Choroid plexus epithelial cell (primary cell): ENCODE results near the gene ADGRL1.
"Not testable (repeated sequence)": the region's sequence is repeated elsewhere in the genome, so short reads cannot be mapped to it uniquely, and the experiment has no call there.

Source experiments
- DNase-seq: peaks from one replicate; pipeline ENCODE4 v3.0.0-alpha.2; 2010; ENCODE audit warnings: low read depth
- H3K4me3 ChIP-seq: 2 replicates; pipeline ENCODE4 v1.5.1; 2011; ENCODE audit warnings: low read depth, mild to moderate bottlenecking, control low read depth, low read length, moderate library complexity
- TF ChIP-seq, protein P1 (sequence below): conservative IDR thresholded peaks from 2 replicates; pipeline ENCODE4 v1.5.1; 2011; ENCODE audit warnings: low read depth, mild to moderate bottlenecking, control low read depth, inconsistent platforms, low read length, moderate library complexity

ADGRL1 gene

GRCh38 chr19:14183741-14184350, 22.1 kb downstream of the ADGRL1 start:
- no peak overlapping the region for H3K4me3 ChIP-seq
- no peak for DNase-seq
- TF ChIP-seq, protein P1, sequence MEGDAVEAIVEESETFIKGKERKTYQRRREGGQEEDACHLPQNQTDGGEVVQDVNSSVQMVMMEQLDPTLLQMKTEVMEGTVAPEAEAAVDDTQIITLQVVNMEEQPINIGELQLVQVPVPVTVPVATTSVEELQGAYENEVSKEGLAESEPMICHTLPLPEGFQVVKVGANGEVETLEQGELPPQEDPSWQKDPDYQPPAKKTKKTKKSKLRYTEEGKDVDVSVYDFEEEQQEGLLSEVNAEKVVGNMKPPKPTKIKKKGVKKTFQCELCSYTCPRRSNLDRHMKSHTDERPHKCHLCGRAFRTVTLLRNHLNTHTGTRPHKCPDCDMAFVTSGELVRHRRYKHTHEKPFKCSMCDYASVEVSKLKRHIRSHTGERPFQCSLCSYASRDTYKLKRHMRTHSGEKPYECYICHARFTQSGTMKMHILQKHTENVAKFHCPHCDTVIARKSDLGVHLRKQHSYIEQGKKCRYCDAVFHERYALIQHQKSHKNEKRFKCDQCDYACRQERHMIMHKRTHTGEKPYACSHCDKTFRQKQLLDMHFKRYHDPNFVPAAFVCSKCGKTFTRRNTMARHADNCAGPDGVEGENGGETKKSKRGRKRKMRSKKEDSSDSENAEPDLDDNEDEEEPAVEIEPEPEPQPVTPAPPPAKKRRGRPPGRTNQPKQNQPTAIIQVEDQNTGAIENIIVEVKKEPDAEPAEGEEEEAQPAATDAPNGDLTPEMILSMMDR, result no peak

DNA sequence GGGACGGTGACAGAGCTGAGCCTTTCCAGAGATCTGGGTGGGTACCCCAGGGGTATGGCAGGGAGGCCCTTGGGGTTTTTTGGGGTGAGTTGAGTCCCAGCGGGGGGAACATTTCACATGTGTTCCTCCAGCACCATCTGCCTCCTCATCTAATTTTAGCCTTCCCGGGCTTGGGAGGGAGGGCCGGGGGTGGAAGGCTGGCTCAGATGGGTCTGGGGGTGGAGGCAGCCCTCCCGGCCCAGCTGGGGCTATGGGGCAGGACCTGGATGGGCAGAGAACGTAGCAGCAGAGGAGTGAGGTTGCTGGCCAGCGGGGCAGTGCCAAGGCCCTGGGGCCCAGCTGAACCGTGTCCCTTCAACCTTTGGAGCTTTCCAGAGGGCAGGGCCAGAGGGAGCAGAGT, 23.5 kb downstream of the ADGRL1 start:
- TF ChIP-seq, protein P1, result no peak
- DNase-seq, result no peak
- no peak overlapping the region for H3K4me3 ChIP-seq

GRCh38 chr19:14181906-14182305, 24.1 kb downstream of the ADGRL1 start:
- DNase-seq, result no peak
- H3K4me3 ChIP-seq, result no peak overlapping the region
- TF ChIP-seq, protein P1, result no peak

GRCh38 chr19:14181199-14181598, 24.8 kb downstream of the ADGRL1 start:
- H3K4me3 ChIP-seq, DNase-seq: not testable (repeated sequence)

GRCh38 chr19:14177496-14178074, 28.4 kb downstream of the ADGRL1 start:
- TF ChIP-seq, protein P1, result no peak
- no peak for DNase-seq

GRCh38 chr19:14175351-14175792, 30.6 kb downstream of the ADGRL1 start:
- no peak for DNase-seq
- TF ChIP-seq, protein P1, result no peak
- no peak overlapping the region for H3K4me3 ChIP-seq

More at GRCh38 chr19:14177496-14178074, 28.4 kb downstream of the ADGRL1 start:
- H3K4me3 ChIP-seq, result no peak overlapping the region

- DNase-seq, result no peak
- TF ChIP-seq, protein P1, result no peak
These were observed 31.1 kb downstream of the ADGRL1 start for GRCh38 chr19:14174883-14175282.

More at GRCh38 chr19:14174883-14175282, 31.1 kb downstream of the ADGRL1 start:
- H3K4me3 ChIP-seq, result no peak overlapping the region
